ENCODE results near the gene MARCHF2.

The MARCHF2 gene

GRCh38 chr19:8461376-8461775, 48.3 kb downstream of the MARCHF2 start:
- POLR2A ChIA-PET: no interaction called here
- no peak for TF ChIP-seq CTCF (IDR thresholded peaks at IDR 0.05; ENCODE audit: insufficient read depth, low read length, missing control alignments)
- no peak for DNase-seq (ENCODE audit: low read depth, low spot score)
- H3K4me3 ChIP-seq (ENCODE audit: low read depth, low read length): no peak overlapping the region
- CTCF ChIA-PET: interaction anchor here (1.2 to 3.7 kb wide), 2 partner anchors 44 to 107 kb away, joined by 3 to 17 read pairs; no protein-coding TSS in a partner anchor

GRCh38 chr19:8461891-8462290, 48.8 kb downstream of the MARCHF2 start:
- CTCF ChIA-PET: interaction anchor here (1.2 to 3.7 kb wide), 2 partner anchors 44 to 108 kb away, joined by 3 to 17 read pairs; no protein-coding TSS in a partner anchor
- DNase-seq (ENCODE audit: low read depth, low spot score): no peak
- no peak for TF ChIP-seq CTCF (IDR thresholded peaks at IDR 0.05; ENCODE audit: insufficient read depth, low read length, missing control alignments)
- POLR2A ChIA-PET: interaction anchor here (0.5 to 0.7 kb wide), 2 partner anchors 20 to 129 kb away, joined by 3 read pairs; no protein-coding TSS in a partner anchor
- H3K4me3 ChIP-seq (ENCODE audit: low read depth, low read length): no peak overlapping the region

GRCh38 chr19:8462571-8462970, 49.5 kb downstream of the MARCHF2 start:
- DNase-seq (ENCODE audit: low read depth, low spot score): no peak
- no peak overlapping the region for H3K4me3 ChIP-seq (ENCODE audit: low read depth, low read length)
- ChIA-PET POLR2A (interaction anchor here (0.5 kb wide), 1 partner anchor 128 kb away, joined by 3 read pairs; no protein-coding TSS in a partner anchor), CTCF (interaction anchor here (0.6 to 3.7 kb wide), 4 partner anchors 21 to 108 kb away, joined by 3 to 17 read pairs (median 3); no protein-coding TSS in a partner anchor)
- no peak for TF ChIP-seq CTCF (IDR thresholded peaks at IDR 0.05; ENCODE audit: insufficient read depth, low read length, missing control alignments)

GRCh38 chr19:8463365-8463764, 50.3 kb downstream of the MARCHF2 start:
- ChIA-PET CTCF (interaction anchor here (1.1 to 3.7 kb wide), 3 partner anchors 20 to 115 kb away, joined by 3 to 17 read pairs (median 3); no protein-coding TSS in a partner anchor), POLR2A (no interaction called here)
- TF ChIP-seq CTCF (IDR thresholded peaks at IDR 0.05; ENCODE audit: insufficient read depth, low read length, missing control alignments): no peak
- H3K4me3 ChIP-seq (ENCODE audit: low read depth, low read length): no peak overlapping the region
- no peak for DNase-seq (ENCODE audit: low read depth, low spot score)

- POLR2A ChIA-PET: no interaction called here
- DNase-seq (ENCODE audit: low read depth, low spot score): no peak
- no peak for TF ChIP-seq CTCF (IDR thresholded peaks at IDR 0.05; ENCODE audit: insufficient read depth, low read length, missing control alignments)
Observed at GRCh38 chr19:8466018-8466417, 52.9 kb downstream of the MARCHF2 start.

GRCh38 chr19:8468124-8468523, 55.0 kb downstream of the MARCHF2 start:
- H3K4me3 ChIP-seq (ENCODE audit: low read depth, low read length): no peak overlapping the region
- DNase-seq (ENCODE audit: low read depth, low spot score): no peak
- ChIA-PET CTCF (interaction anchor here (4.5 kb wide), 1 partner anchor 114 kb away, joined by 27 read pairs; no protein-coding TSS in a partner anchor), POLR2A (no interaction called here)
- no peak for TF ChIP-seq CTCF (IDR thresholded peaks at IDR 0.05; ENCODE audit: insufficient read depth, low read length, missing control alignments)

More at GRCh38 chr19:8466018-8466417, 52.9 kb downstream of the MARCHF2 start:
- CTCF ChIA-PET: interaction anchor here (1.0 to 1.3 kb wide), 2 partner anchors 111 to 113 kb away, joined by 3 read pairs; no protein-coding TSS in a partner anchor
- no peak overlapping the region for H3K4me3 ChIP-seq (ENCODE audit: low read depth, low read length)

Data from AG04449 (cell line).